ENCODE measurements around the gene SLC10A1.

DNA sequence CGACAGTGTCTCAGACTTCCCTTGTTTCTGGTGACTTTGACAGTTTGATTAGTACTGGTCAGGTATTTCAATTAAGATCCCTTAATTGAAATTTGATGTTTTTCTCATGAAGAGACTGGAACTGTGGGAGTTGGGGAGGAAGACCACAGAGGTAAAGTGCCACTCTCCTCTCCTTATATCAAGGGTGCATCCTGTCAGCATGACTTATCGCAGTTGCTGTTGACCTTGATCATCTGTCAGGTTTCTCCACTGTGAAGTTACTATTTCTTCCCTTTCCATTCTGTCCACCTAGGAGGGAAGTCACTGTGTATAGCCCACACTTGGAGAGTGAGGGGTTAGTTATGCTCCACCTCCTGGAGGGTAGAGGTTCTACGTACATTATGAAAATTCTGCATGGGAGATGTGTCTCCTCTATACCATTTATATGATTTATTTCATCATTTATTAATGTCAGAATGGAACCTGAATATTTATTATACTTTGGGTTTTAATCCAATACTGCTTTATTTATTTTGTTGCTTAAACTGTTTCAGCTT lies 41.9 kb upstream of the SLC10A1 start:
- TF ChIP-seq, protein P1, sequence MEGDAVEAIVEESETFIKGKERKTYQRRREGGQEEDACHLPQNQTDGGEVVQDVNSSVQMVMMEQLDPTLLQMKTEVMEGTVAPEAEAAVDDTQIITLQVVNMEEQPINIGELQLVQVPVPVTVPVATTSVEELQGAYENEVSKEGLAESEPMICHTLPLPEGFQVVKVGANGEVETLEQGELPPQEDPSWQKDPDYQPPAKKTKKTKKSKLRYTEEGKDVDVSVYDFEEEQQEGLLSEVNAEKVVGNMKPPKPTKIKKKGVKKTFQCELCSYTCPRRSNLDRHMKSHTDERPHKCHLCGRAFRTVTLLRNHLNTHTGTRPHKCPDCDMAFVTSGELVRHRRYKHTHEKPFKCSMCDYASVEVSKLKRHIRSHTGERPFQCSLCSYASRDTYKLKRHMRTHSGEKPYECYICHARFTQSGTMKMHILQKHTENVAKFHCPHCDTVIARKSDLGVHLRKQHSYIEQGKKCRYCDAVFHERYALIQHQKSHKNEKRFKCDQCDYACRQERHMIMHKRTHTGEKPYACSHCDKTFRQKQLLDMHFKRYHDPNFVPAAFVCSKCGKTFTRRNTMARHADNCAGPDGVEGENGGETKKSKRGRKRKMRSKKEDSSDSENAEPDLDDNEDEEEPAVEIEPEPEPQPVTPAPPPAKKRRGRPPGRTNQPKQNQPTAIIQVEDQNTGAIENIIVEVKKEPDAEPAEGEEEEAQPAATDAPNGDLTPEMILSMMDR (optimal IDR thresholded peaks at IDR 0.05 in 1 of 3, IDR thresholded peaks at IDR 0.05 in 1 of 3, conservative IDR thresholded peaks at IDR 0.05 in 1 of 3; ENCODE audit: extremely low read depth in 1 of 3, insufficient read depth in 2 of 3, low read length in 3 of 3) = no peak
- TF ChIP-seq EZH2 (IDR thresholded peaks at IDR 0.05; ENCODE audit: low read length) = no peak

Measured in keratinocyte (primary cell).